Duodenal mucosa (tissue), 2 donors: ENCODE results near the gene WDFY1.

Source experiments
- H3K27ac ChIP-seq: one replicate; pipeline ENCODE4 v1.7.0; 2013; ENCODE audit warnings: low read depth, low read length
- H3K27me3 ChIP-seq, 2 donors: one replicate each; pipeline ENCODE4 v1.7.0; 2013; ENCODE audit warnings: low read length in 2 of 2, control low read depth in 1 of 2; ENCODE audit not compliant: insufficient read depth in 2 of 2, control insufficient read depth in 1 of 2
- H3K36me3 ChIP-seq, 2 donors: one replicate each; pipeline ENCODE4 v1.7.0; 2013; ENCODE audit warnings: low read length in 2 of 2, control low read depth in 1 of 2; ENCODE audit not compliant: insufficient read depth in 2 of 2, control insufficient read depth in 1 of 2
- H3K4me1 ChIP-seq, 2 donors: one replicate each; pipeline ENCODE4 v1.7.0; 2013; ENCODE audit warnings: low read length in 2 of 2, control low read depth in 1 of 2; ENCODE audit not compliant: insufficient read depth in 2 of 2, control insufficient read depth in 1 of 2
- H3K4me3 ChIP-seq, 2 donors: one replicate each; pipeline ENCODE4 v1.7.0; 2013; ENCODE audit warnings: low read length in 2 of 2, low read depth in 1 of 2
- H3K9ac ChIP-seq, 2 donors: one replicate each; pipeline ENCODE4 v1.7.0; 2013; ENCODE audit warnings: low read length in 2 of 2, low read depth in 1 of 2
- H3K9me3 ChIP-seq, 2 donors: one replicate each; pipeline ENCODE4 v1.7.0; 2013; ENCODE audit warnings: low read length in 2 of 2, control low read depth in 1 of 2; ENCODE audit not compliant: control insufficient read depth in 1 of 2

WDFY1 gene

GRCh38 chr2:223865124-223865523, 80.0 kb downstream of the WDFY1 start:
- H3K4me1 ChIP-seq = peaks cover 12 to 14% of the 10 kb centered on the region in 2 donors
- no peaks in the 10 kb centered on the region for H3K36me3 ChIP-seq
- H3K9ac ChIP-seq = no peak overlapping the region
- H3K27me3 ChIP-seq = no peaks in the 10 kb centered on the region
- H3K9me3 ChIP-seq = no peaks in the 10 kb centered on the region
- H3K4me3 ChIP-seq = no peak overlapping the region
- H3K27ac ChIP-seq = no peak overlapping the region

GRCh38 chr2:223863491-223863890, 81.6 kb downstream of the WDFY1 start:
- Histone ChIP-seq H3K9me3 (no peaks in the 10 kb centered on the region), H3K27ac (no peak overlapping the region), H3K4me1 (peaks cover 14 to 19% of the 10 kb centered on the region in 2 donors), H3K27me3 (no peaks in the 10 kb centered on the region), H3K9ac (no peak overlapping the region), H3K36me3 (no peaks in the 10 kb centered on the region), H3K4me3 (no peak overlapping the region)

GRCh38 chr2:223860809-223861738, 84.1 kb downstream of the WDFY1 start:
- Histone ChIP-seq H3K4me1 (peaks cover 14 to 22% of the 10 kb centered on the region in 2 donors), H3K36me3 (no peaks in the 10 kb centered on the region), H3K9ac (no peak overlapping the region), H3K27ac (peak overlapping the region; percentile 26), H3K27me3 (no peaks in the 10 kb centered on the region), H3K9me3 (no peaks in the 10 kb centered on the region), H3K4me3 (peak overlapping the region in 1 of 2 donors; percentile 17)

GRCh38 chr2:223859070-223859469, 86.1 kb downstream of the WDFY1 start:
- no peak overlapping the region for H3K27ac ChIP-seq
- H3K4me3 ChIP-seq = no peak overlapping the region
- H3K4me1 ChIP-seq = peaks cover 14 to 22% of the 10 kb centered on the region in 2 donors
- H3K9ac ChIP-seq = no peak overlapping the region
- no peaks in the 10 kb centered on the region for H3K9me3 ChIP-seq
- H3K27me3 ChIP-seq = no peaks in the 10 kb centered on the region
- H3K36me3 ChIP-seq = no peaks in the 10 kb centered on the region

- peaks cover 3 to 5% of the 10 kb centered on the region in 2 donors for H3K36me3 ChIP-seq
- no peak overlapping the region for H3K4me3 ChIP-seq
- H3K4me1 ChIP-seq = peaks cover 10 to 20% of the 10 kb centered on the region in 2 donors
- no peak overlapping the region for H3K9ac ChIP-seq
- H3K9me3 ChIP-seq = no peaks in the 10 kb centered on the region
- no peak overlapping the region for H3K27ac ChIP-seq
- H3K27me3 ChIP-seq = no peaks in the 10 kb centered on the region
Measured at GRCh38 chr2:223856584-223856983, 88.6 kb downstream of the WDFY1 start.

GRCh38 chr2:223856021-223856420, 89.1 kb downstream of the WDFY1 start:
- H3K4me3 ChIP-seq = no peak overlapping the region
- no peaks in the 10 kb centered on the region for H3K27me3 ChIP-seq
- H3K4me1 ChIP-seq = peaks cover 7 to 17% of the 10 kb centered on the region in 2 donors
- H3K9me3 ChIP-seq = no peaks in the 10 kb centered on the region
- no peak overlapping the region for H3K27ac ChIP-seq
- peaks cover 3 to 5% of the 10 kb centered on the region in 2 donors for H3K36me3 ChIP-seq
- no peak overlapping the region for H3K9ac ChIP-seq

- H3K9me3 ChIP-seq = no peaks in the 10 kb centered on the region
- peaks cover under 1 to 13% of the 10 kb centered on the region in 2 donors for H3K4me1 ChIP-seq
- no peak overlapping the region for H3K9ac ChIP-seq
- H3K27ac ChIP-seq = no peak overlapping the region
- peaks cover 3 to 5% of the 10 kb centered on the region in 2 donors for H3K36me3 ChIP-seq
- H3K27me3 ChIP-seq = no peaks in the 10 kb centered on the region
- H3K4me3 ChIP-seq = no peak overlapping the region
Measured at GRCh38 chr2:223855426-223855825, 89.7 kb downstream of the WDFY1 start.

GRCh38 chr2:223854741-223855140, 90.4 kb downstream of the WDFY1 start:
- Histone ChIP-seq H3K9me3 (no peaks in the 10 kb centered on the region), H3K36me3 (peaks cover 3 to 5% of the 10 kb centered on the region in 2 donors), H3K4me3 (no peak overlapping the region), H3K4me1 (peaks cover 0 to 8% of the 10 kb centered on the region in 2 donors), H3K27me3 (no peaks in the 10 kb centered on the region), H3K9ac (no peak overlapping the region), H3K27ac (no peak overlapping the region)

GRCh38 chr2:223853425-223853837, 91.7 kb downstream of the WDFY1 start:
- H3K9ac ChIP-seq = no peak overlapping the region
- peaks cover 3 to 5% of the 10 kb centered on the region in 2 donors for H3K36me3 ChIP-seq
- peaks cover 0 to 4% of the 10 kb centered on the region in 2 donors for H3K4me1 ChIP-seq
- no peak overlapping the region for H3K27ac ChIP-seq
- H3K4me3 ChIP-seq = no peak overlapping the region
- peaks cover 0 to 9% of the 10 kb centered on the region in 2 donors for H3K9me3 ChIP-seq
- no peaks in the 10 kb centered on the region for H3K27me3 ChIP-seq

- H3K9me3 ChIP-seq = peaks cover 0 to 9% of the 10 kb centered on the region in 2 donors
- no peaks in the 10 kb centered on the region for H3K27me3 ChIP-seq
- H3K4me1 ChIP-seq = peaks cover 0 to 4% of the 10 kb centered on the region in 2 donors
- H3K4me3 ChIP-seq = no peak overlapping the region
- no peak overlapping the region for H3K27ac ChIP-seq
- H3K36me3 ChIP-seq = peaks cover 3 to 8% of the 10 kb centered on the region in 2 donors
- no peak overlapping the region for H3K9ac ChIP-seq
Measured at GRCh38 chr2:223852281-223852795, 92.8 kb downstream of the WDFY1 start.
